IPS-20b (cell line): Measurements from ENCODE around the gene BANP.

Source experiments
- H3K27ac ChIP-seq: one replicate; pipeline ENCODE4 v1.5.1; 2013; ENCODE audit warnings: low read length
- H3K27me3 ChIP-seq: 2 replicates; pipeline ENCODE4 v1.6.1; 2013; ENCODE audit warnings: mild to moderate bottlenecking, low read length, inconsistent platforms; ENCODE audit not compliant: insufficient read depth
- H3K36me3 ChIP-seq: 2 replicates; pipeline ENCODE4 v1.6.1; 2013; ENCODE audit warnings: low read depth, mild to moderate bottlenecking, inconsistent platforms, low read length, moderate library complexity; ENCODE audit not compliant: insufficient read depth
- H3K4me1 ChIP-seq: 2 replicates; pipeline ENCODE4 v1.6.1; 2013; ENCODE audit warnings: mild to moderate bottlenecking, control low read depth, inconsistent platforms, low read length, moderate library complexity; ENCODE audit not compliant: insufficient read depth
- H3K4me3 ChIP-seq: 2 replicates; pipeline ENCODE4 v1.5.1; 2013; ENCODE audit warnings: mild to moderate bottlenecking, low read length, inconsistent platforms
- H3K9ac ChIP-seq: 2 replicates; pipeline ENCODE4 v1.6.1; 2013; ENCODE audit warnings: low read depth, mild to moderate bottlenecking, inconsistent platforms, low read length, moderate library complexity
- H3K9me3 ChIP-seq: 2 replicates; pipeline ENCODE4 v1.6.1; 2013; ENCODE audit warnings: mild to moderate bottlenecking, low read depth, low read length, inconsistent platforms; ENCODE audit not compliant: insufficient read depth

The BANP gene

GRCh38 chr16:87965417-87965816, 14.2 kb downstream of the BANP start:
- Histone ChIP-seq H3K4me3 (no peak overlapping the region), H3K36me3 (no peaks in the 10 kb centered on the region), H3K27ac (no peak overlapping the region), H3K9ac (no peak overlapping the region; the same call in 1 of the 2 replicates), H3K27me3 (no peaks in the 10 kb centered on the region), H3K4me1 (peaks cover 3% of the 10 kb centered on the region; the same call in 1 of the 2 replicates), H3K9me3 (no peaks in the 10 kb centered on the region)

DNA sequence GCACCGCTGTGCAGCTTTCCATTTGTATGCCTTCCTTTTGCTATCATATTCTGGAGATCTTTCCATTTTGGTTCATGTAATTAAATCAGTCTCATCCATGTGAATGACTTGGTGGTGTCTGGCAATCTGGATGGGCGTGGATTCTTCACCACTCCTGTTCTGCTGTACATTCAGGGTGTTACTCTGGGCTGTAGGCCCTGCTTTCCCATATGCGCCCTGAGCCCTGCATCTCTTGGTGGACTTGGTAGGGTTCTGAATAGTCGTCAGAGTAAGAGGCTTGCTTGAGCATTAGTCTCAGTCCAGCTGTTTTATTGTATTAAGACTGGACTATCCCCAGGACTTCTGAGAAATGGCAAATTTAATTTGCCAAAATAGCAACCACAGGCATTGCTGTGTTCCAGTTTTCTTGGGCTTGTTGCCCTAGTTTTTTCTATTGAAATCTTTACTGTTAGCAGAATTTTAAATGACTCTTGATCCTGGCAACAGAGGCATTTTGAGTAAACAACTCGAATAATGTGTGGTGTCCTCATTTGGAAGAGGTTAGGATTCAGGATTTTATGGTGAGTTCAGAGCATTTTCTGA, 14.9 kb downstream of the BANP start:
- Histone ChIP-seq H3K9me3 (peaks cover 3% of the 10 kb centered on the region; the same call in 1 of the 2 replicates), H3K4me1 (peaks cover 3% of the 10 kb centered on the region; the same call in 1 of the 2 replicates), H3K36me3 (0 out of 2 replicates have a peak, but pooled peaks cover 3% of the 10 kb centered on the region), H3K27ac (no peak overlapping the region), H3K4me3 (no peak overlapping the region), H3K9ac (no peak overlapping the region), H3K27me3 (no peaks in the 10 kb centered on the region)

GRCh38 chr16:87966685-87967185, 15.5 kb downstream of the BANP start:
- Histone ChIP-seq H3K4me1 (peaks cover 3% of the 10 kb centered on the region; the same call in 1 of the 2 replicates), H3K9me3 (peaks cover 8% of the 10 kb centered on the region; the same call in 1 of the 2 replicates), H3K36me3 (0 out of 2 replicates have a peak, but pooled peaks cover 4% of the 10 kb centered on the region), H3K27me3 (no peaks in the 10 kb centered on the region), H3K4me3 (no peak overlapping the region), H3K27ac (no peak overlapping the region), H3K9ac (no peak overlapping the region)

DNA sequence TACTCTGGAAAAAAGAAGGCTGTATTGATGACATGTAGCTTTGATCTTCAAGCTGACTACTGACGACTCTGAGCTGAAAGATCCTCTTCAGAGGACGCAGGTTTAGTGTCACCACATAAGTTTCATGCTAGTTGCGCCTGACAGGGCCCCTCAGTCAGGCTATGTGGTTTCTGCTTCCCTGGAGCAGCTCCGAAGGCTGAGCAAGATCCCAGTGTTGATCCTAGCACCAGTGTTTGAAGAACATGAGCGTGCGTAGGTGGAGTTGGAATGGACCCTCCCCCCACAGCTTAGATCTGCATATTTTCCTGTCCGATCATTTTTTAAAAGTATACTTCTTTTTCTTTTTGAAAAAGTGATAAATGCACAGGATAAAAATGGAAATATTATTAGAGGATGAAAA, 17.3 kb downstream of the BANP start:
- Histone ChIP-seq H3K27ac (no peak overlapping the region), H3K36me3 (0 out of 2 replicates have a peak, but pooled peaks cover 4% of the 10 kb centered on the region), H3K27me3 (no peaks in the 10 kb centered on the region), H3K9me3 (peaks cover 14% of the 10 kb centered on the region; the same call in 1 of the 2 replicates), H3K4me1 (peaks cover 3% of the 10 kb centered on the region; the same call in 1 of the 2 replicates), H3K4me3 (no peak overlapping the region), H3K9ac (no peak overlapping the region)

GRCh38 chr16:87970186-87970585, 19.0 kb downstream of the BANP start:
- Histone ChIP-seq H3K4me3 (no peak overlapping the region), H3K9me3 (peaks cover 14% of the 10 kb centered on the region; the same call in 1 of the 2 replicates), H3K9ac (no peak overlapping the region), H3K27me3 (no peaks in the 10 kb centered on the region), H3K36me3 (0 out of 2 replicates have a peak, but pooled peaks cover 4% of the 10 kb centered on the region), H3K27ac (no peak overlapping the region), H3K4me1 (peaks cover 3% of the 10 kb centered on the region; the same call in 1 of the 2 replicates)

DNA sequence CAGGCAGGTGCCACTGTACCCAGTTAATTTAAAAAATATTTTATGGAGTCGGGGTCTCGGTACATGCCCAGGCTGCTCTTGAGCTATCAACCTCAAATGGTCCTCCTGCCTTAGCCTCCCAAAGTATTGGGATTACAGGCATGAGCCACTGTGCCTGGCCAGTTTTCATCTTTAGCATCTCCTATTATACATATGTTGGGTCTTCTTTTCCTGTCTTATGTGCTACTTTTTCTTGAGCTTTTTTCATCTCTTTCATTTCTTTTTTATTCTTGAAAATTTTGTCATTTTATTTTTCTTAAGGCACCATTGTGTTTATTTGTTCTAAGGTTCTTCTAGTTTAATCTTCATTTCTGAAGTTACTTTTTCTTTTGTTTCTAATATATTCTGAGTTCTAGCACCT, 20.7 kb downstream of the BANP start:
- no peak overlapping the region for H3K27ac ChIP-seq
- no peaks in the 10 kb centered on the region for H3K4me1 ChIP-seq
- no peak overlapping the region for H3K4me3 ChIP-seq
- 0 out of 2 replicates have a peak, but pooled peaks cover 7% of the 10 kb centered on the region for H3K36me3 ChIP-seq
- no peaks in the 10 kb centered on the region for H3K27me3 ChIP-seq
- H3K9me3 ChIP-seq, result peaks cover 14% of the 10 kb centered on the region; the same call in 1 of the 2 replicates
- no peak overlapping the region for H3K9ac ChIP-seq

DNA sequence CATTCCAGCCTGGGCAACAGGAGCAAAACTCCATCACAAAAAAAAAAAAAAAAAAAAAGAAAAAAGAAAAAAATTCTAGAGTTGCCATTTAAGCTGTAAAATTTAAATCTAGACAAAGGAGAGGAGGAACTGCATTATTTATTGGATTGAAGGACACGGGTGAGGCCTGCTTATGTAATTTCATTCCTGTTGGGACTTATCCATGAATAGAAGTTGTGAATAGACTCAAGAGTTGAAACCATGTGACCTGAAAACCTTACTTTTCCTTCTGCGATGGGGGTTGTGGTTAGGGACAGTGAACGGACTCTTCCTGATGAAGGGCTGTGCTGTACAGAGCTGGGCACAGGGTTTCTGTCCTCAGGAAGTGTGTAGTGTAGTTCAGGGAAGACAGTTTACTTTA, 22.5 kb downstream of the BANP start:
- Histone ChIP-seq H3K27me3 (no peaks in the 10 kb centered on the region), H3K9ac (no peak overlapping the region), H3K36me3 (0 out of 2 replicates have a peak, but pooled peaks cover 7% of the 10 kb centered on the region), H3K4me1 (no peaks in the 10 kb centered on the region), H3K27ac (no peak overlapping the region), H3K4me3 (no peak overlapping the region), H3K9me3 (peaks cover 14% of the 10 kb centered on the region; the same call in 1 of the 2 replicates)

GRCh38 chr16:87974178-87974577, 22.9 kb downstream of the BANP start:
- no peaks in the 10 kb centered on the region for H3K27me3 ChIP-seq
- no peak overlapping the region for H3K9ac ChIP-seq
- H3K4me1 ChIP-seq, result no peaks in the 10 kb centered on the region
- H3K4me3 ChIP-seq, result no peak overlapping the region
- no peak overlapping the region for H3K27ac ChIP-seq
- peaks cover 14% of the 10 kb centered on the region; the same call in 1 of the 2 replicates for H3K9me3 ChIP-seq
- 0 out of 2 replicates have a peak, but pooled peaks cover 7% of the 10 kb centered on the region for H3K36me3 ChIP-seq

GRCh38 chr16:87976665-87977064, 25.4 kb downstream of the BANP start:
- H3K4me1 ChIP-seq, result no peaks in the 10 kb centered on the region
- peaks cover 6% of the 10 kb centered on the region; the same call in 1 of the 2 replicates for H3K36me3 ChIP-seq
- no peaks in the 10 kb centered on the region for H3K27me3 ChIP-seq
- no peak overlapping the region for H3K4me3 ChIP-seq
- H3K9me3 ChIP-seq, result peaks cover 6% of the 10 kb centered on the region; the same call in 1 of the 2 replicates
- H3K27ac ChIP-seq, result no peak overlapping the region
- H3K9ac ChIP-seq, result no peak overlapping the region

DNA sequence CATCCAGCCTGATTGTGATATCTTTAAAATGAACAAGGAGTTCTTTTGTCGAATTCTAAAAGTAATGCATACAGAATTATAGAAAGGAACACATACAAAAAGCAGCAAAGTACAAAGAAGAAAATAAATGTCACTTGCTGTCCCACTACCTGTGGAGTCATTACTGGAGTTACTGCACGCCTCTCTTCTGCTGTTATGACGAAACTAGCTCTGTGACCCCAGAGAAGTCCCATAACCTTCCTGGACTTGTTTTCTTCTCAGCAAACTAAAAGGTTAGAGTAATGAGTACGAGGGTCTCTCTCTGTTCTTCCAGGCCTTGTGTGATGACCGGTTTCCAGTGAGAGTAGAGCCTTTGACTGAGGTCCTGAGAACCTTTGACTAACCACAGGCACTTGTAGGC, 26.9 kb downstream of the BANP start:
- Histone ChIP-seq H3K4me3 (no peak overlapping the region), H3K4me1 (no peaks in the 10 kb centered on the region), H3K9ac (no peak overlapping the region), H3K36me3 (peaks cover 17% of the 10 kb centered on the region; the same call in 1 of the 2 replicates), H3K9me3 (no peaks in the 10 kb centered on the region), H3K27ac (no peak overlapping the region), H3K27me3 (no peaks in the 10 kb centered on the region)

DNA sequence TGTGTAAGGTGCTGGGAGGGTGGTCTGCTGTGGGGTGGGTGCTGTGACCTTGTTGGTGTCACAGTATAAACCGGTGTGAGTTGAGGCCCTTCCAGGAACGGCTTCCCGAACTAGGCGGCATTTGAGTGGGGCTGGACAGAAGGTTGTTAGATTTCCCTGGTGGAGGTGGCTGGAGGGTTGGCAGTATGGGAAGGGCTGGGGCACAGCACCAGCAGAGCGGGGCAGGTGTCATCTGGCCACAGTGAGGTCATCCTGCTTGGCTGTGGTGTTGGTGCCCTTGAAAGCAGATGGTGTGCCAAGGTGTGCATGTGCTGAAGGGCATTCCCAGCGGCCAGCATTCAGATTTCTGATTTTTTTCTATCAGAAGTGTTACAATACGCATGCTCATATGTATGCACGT, 28.1 kb downstream of the BANP start:
- no peaks in the 10 kb centered on the region for H3K4me1 ChIP-seq
- H3K27me3 ChIP-seq, result no peaks in the 10 kb centered on the region
- H3K36me3 ChIP-seq, result peaks cover 19% of the 10 kb centered on the region; the same call in 1 of the 2 replicates
- H3K9ac ChIP-seq, result no peak overlapping the region
- no peak overlapping the region for H3K4me3 ChIP-seq
- H3K9me3 ChIP-seq, result no peaks in the 10 kb centered on the region
- H3K27ac ChIP-seq, result no peak overlapping the region
